Liver (tissue), 9 donors: ENCODE results near the gene CDR2. TPM values are rescaled to one million over a fixed set of nuclear protein-coding genes. Genes with fewer than 3 reads are reported as not detected.
A peak's percentile ranks its signal among the peaks of the same experiment; 100 is the strongest.

Experiments
- DNase-seq: peaks from one replicate; pipeline ENCODE4 v3.0.0-alpha.2; 2017; ENCODE audit warnings: low spot score
- H3K27ac ChIP-seq, 2 donors: one replicate each; pipeline ENCODE4 v1.7.0; 2013; ENCODE audit warnings: inconsistent platforms in 2 of 2, low read length in 2 of 2, control low read depth in 1 of 2, low read depth in 1 of 2, mild to moderate bottlenecking in 1 of 2
- H3K27me3 ChIP-seq, 4 donors: one replicate each; pipeline versions ENCODE4 v1.6.1 to v1.7.0; 2013; ENCODE audit warnings: low read length in 3 of 4, inconsistent platforms in 1 of 4, mild to moderate bottlenecking in 1 of 4, moderate library complexity in 1 of 4; ENCODE audit not compliant: control insufficient read depth in 4 of 4, insufficient read depth in 4 of 4
- H3K36me3 ChIP-seq, 4 donors: one replicate each; pipeline versions ENCODE4 v1.6.1 to v1.7.0; 2013; ENCODE audit warnings: low read length in 3 of 4, mild to moderate bottlenecking in 3 of 4, low read depth in 1 of 4, moderate library complexity in 1 of 4; ENCODE audit not compliant: control insufficient read depth in 4 of 4, insufficient read depth in 3 of 4
- H3K4me1 ChIP-seq, 4 donors: one replicate each; pipeline versions ENCODE4 v1.6.1 to v1.7.0; 2013; ENCODE audit warnings: low read length in 3 of 4, mild to moderate bottlenecking in 3 of 4, moderate library complexity in 1 of 4; ENCODE audit not compliant: control insufficient read depth in 4 of 4, insufficient read depth in 4 of 4
- H3K4me3 ChIP-seq, 3 donors: one replicate each; pipeline versions ENCODE4 v1.6.1 to v1.7.0; 2013; ENCODE audit warnings: low read length in 3 of 3, control low read depth in 1 of 3, low read depth in 1 of 3, mild to moderate bottlenecking in 1 of 3
- H3K9ac ChIP-seq, 2 donors: one replicate each; pipeline ENCODE4 v1.7.0; 2013; ENCODE audit warnings: low read length in 2 of 2, mild to moderate bottlenecking in 2 of 2, moderate library complexity in 2 of 2, control low read depth in 1 of 2, low read depth in 1 of 2
- H3K9me3 ChIP-seq, 4 donors: one replicate each; pipeline versions ENCODE4 v1.6.1 to v1.7.0; 2013; ENCODE audit warnings: low read length in 3 of 4; ENCODE audit not compliant: control insufficient read depth in 4 of 4
- ATF3 ChIP-seq: IDR thresholded peaks from 2 replicates; pipeline ENCODE4 v1.6.1; 2016; ENCODE audit warnings: antibody characterized with exemption
- CTCF ChIP-seq: fragments of 150-350 bp; IDR thresholded peaks from 2 replicates; pipeline ENCODE4 v1.5.1; 2017; ENCODE audit warnings: improper control_type of control experiment, low read depth, low read length; ENCODE audit not compliant: missing input control
- EGR1 ChIP-seq, 2 donors: IDR thresholded peaks; 2 replicates each; pipeline ENCODE4 v1.6.1; 2016 to 2018; ENCODE audit warnings: antibody characterized with exemption in 2 of 2, low read depth in 2 of 2
- FOXA1 ChIP-seq: IDR thresholded peaks from 2 replicates; pipeline ENCODE4 v1.6.1; 2016; ENCODE audit warnings: antibody characterized with exemption
- FOXA2 ChIP-seq: IDR thresholded peaks from 2 replicates; pipeline ENCODE4 v1.6.1; 2016; ENCODE audit warnings: antibody characterized with exemption
- GABPA ChIP-seq, 2 donors: IDR thresholded peaks in 1 of 2; conservative IDR thresholded peaks in 1 of 2; 2 replicates each; pipeline ENCODE4 v1.6.1; 2016; ENCODE audit warnings: antibody characterized with exemption in 2 of 2, mild to moderate bottlenecking in 1 of 2, moderate library complexity in 1 of 2
- HNF4A ChIP-seq, 2 donors: conservative IDR thresholded peaks; 2 replicates each; pipeline ENCODE4 v1.6.1; 2016; ENCODE audit warnings: antibody characterized with exemption in 2 of 2, mild to moderate bottlenecking in 2 of 2
- HNF4G ChIP-seq: IDR thresholded peaks from 2 replicates; pipeline ENCODE4 v1.6.1; 2016; ENCODE audit warnings: antibody characterized with exemption
- JUND ChIP-seq, 2 donors: IDR thresholded peaks; 2 replicates each; pipeline ENCODE4 v1.6.1; 2016; ENCODE audit warnings: antibody characterized with exemption in 2 of 2
- MAX ChIP-seq: IDR thresholded peaks from 2 replicates; pipeline ENCODE4 v1.6.1; 2016; ENCODE audit warnings: antibody characterized with exemption
- NR2F2 ChIP-seq: IDR thresholded peaks from 2 replicates; pipeline ENCODE4 v1.6.1; 2016; ENCODE audit warnings: antibody characterized with exemption
- RAD21 ChIP-seq, 2 donors: IDR thresholded peaks; 2 replicates each; pipeline ENCODE4 v1.6.1; 2016; ENCODE audit warnings: antibody characterized with exemption in 2 of 2, mild to moderate bottlenecking in 2 of 2
- REST ChIP-seq: IDR thresholded peaks from 2 replicates; pipeline ENCODE4 v1.6.1; 2016; ENCODE audit warnings: antibody characterized with exemption, mild to moderate bottlenecking
- RXRA ChIP-seq, 2 donors: IDR thresholded peaks; 2 replicates each; pipeline ENCODE4 v1.6.1; 2017 to 2018; ENCODE audit warnings: antibody characterized with exemption in 2 of 2, mild to moderate bottlenecking in 1 of 2
- SP1 ChIP-seq: IDR thresholded peaks from 2 replicates; pipeline ENCODE4 v1.6.1; 2018; ENCODE audit warnings: antibody characterized with exemption, mild to moderate bottlenecking
- TAF1 ChIP-seq: conservative IDR thresholded peaks from 2 replicates; pipeline ENCODE4 v1.6.1; 2016; ENCODE audit warnings: antibody characterized with exemption, mild to moderate bottlenecking
- YY1 ChIP-seq: IDR thresholded peaks from 2 replicates; pipeline ENCODE4 v1.6.1; 2016; ENCODE audit warnings: antibody characterized with exemption, mild to moderate bottlenecking
- ZBTB33 ChIP-seq: IDR thresholded peaks from 2 replicates; pipeline ENCODE4 v1.6.1; 2016; ENCODE audit warnings: antibody characterized with exemption
- WGBS: extraction: QIAGEN DNeasy Blood & Tissue Kit; methylation state at CpG from one replicate; pipeline ENCODE4 v1.1.7; 2013; 5-methylcytosine and 5-hydroxymethylcytosine counted together
- polyA plus RNA-seq, 2 donors: library from polyadenylated mRNA; stranded (reverse) in 1 of 2; unstranded in 1 of 2; fragments of 200-250 nt in 1 of 2; fragments of >200 nt in 1 of 2; fragmentation: Nextera tagmentation in 1 of 2; extraction: Ambion mirVana in 1 of 2; gene quantifications; one replicate each; pipeline versions ENCODE4 v1.2.1 to v1.2.3, GENCODE V29; 2013 to 2015
- total RNA-seq, 2 donors: library from RNA; depleted of rRNA; stranded (reverse); fragments of >200 nt; gene quantifications; one replicate each; pipeline ENCODE4 v1.2.3, GENCODE V29; 2014
- donor health status: healthy.
- donor health status: healthy.
- donor health status: healthy.
- donor health status: healthy.
- donor health status: healthy.

Gene CDR2
- total and polyA plus RNA-seq, 4 donors: 2.9 to 12.1 (median 9.7) TPM

GRCh38 chr16:22355487-22355908, 18.9 kb downstream of the CDR2 start (continued):
- TF ChIP-seq REST: no peak
- no peak for TF ChIP-seq ATF3
- TF ChIP-seq FOXA1: no peak
- TF ChIP-seq FOXA2: no peak
- no peak for TF ChIP-seq YY1
- TF ChIP-seq RXRA (IDR thresholded peaks at IDR 0.05): no peak
- TF ChIP-seq MAX: no peak

GRCh38 chr16:22353933-22354541, 20.4 kb downstream of the CDR2 start:
- Histone ChIP-seq H3K4me3 (no peak overlapping the region), H3K9me3 (no peaks in the 10 kb centered on the region), H3K9ac (peak overlapping the region in 1 of 2 donors; percentile 32), H3K27ac (peak overlapping the region in 1 of 2 donors; percentile 78), H3K36me3 (peaks cover 0 to 7% (median 3%) of the 10 kb centered on the region in 4 donors), H3K27me3 (no peaks in the 10 kb centered on the region), H3K4me1 (peaks cover 9 to 22% (median 16%) of the 10 kb centered on the region in 4 donors)
- TF ChIP-seq CTCF (no peak), YY1 (peak; percentile 33), ATF3 (no peak), REST (peak; percentile 48), NR2F2 (no peak), MAX (peak; percentile 69), ZBTB33 (no peak), TAF1 (no peak), RXRA (IDR thresholded peaks at IDR 0.05) (peak; percentile 49 to 81), JUND (IDR thresholded peaks at IDR 0.05) (peak; percentile 22 to 52), SP1 (peak; percentile 64), FOXA1 (peak; percentile 50), RAD21 (IDR thresholded peaks at IDR 0.05) (peak; percentile 24 to 47), HNF4A (conservative IDR thresholded peaks at IDR 0.05) (peak; percentile 86 to 94), GABPA (IDR thresholded peaks at IDR 0.05 in 1 of 2, conservative IDR thresholded peaks at IDR 0.05 in 1 of 2) (peak in 1 of 2 donors; percentile 16), FOXA2 (peak; percentile 31), EGR1 (IDR thresholded peaks at IDR 0.05; ENCODE audit: low read depth in 2 of 2) (peak in 1 of 2 donors; percentile 75), HNF4G (peak; percentile 41)
- WGBS: 24% methylated on average over 5 of the region's 5 CpGs
- DNase-seq: no peak
